SIG-M5 treated with dmso at 0.1 percent for 504 hours (cell line): ENCODE data around the gene INPP5E.

ENCODE experiments used
- DNase-seq: peaks from one replicate; lab custom pipeline; 2025; ENCODE audit not compliant: unreplicated experiment; lab: John Stamatoyannopoulos, UW

INPP5E gene

DNA sequence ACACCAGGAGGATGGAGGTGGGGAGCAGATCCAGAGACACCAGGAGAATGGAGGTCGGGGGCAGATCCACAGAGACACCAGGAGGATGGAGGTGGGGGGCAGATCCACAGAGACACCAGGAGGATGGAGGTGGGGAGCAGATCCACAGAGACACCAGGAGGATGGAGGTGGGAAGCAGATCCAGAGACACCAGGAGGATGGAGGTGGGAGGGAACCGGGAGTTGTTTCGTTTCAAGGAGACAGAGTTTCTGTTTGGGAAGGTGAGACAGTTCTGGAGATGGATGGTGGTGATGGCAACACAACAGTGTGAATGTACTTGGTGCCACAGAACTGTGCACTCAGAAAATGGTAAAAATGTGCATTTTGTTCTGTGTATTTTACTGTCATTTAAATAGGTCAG is 9.0 kb upstream of the INPP5E start:
- no peak for DNase-seq

DNA sequence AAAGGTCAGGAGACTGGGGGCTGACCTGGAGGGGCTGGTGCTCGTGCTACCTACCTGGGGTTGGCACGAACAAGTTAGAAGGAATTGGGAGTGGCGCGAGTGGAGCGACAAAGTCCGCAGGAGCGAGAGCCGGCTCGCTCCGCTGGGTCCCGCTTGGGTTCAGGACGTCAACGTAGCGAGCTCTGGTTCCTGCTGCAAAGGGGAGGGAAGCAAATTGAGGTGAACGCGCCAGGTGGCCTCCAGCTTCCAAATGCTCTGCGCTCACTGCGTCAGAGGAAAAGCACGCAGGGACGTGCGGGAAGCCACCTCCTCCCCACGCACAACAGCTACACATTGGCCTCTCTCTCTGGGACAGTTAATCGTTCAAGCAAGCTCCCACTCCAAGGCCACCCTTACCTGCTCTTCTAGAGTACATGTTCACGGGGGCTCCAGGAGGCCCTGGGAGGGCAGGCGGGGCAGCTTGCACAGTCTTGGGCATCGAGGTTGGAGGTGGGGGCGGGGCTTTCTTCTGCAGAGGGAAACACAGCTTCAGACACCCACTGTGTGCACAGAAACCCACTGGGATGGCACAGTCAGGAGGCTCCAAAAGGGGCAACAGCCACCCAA is 7.6 kb upstream of the INPP5E start:
- DNase-seq: no peak

DNA sequence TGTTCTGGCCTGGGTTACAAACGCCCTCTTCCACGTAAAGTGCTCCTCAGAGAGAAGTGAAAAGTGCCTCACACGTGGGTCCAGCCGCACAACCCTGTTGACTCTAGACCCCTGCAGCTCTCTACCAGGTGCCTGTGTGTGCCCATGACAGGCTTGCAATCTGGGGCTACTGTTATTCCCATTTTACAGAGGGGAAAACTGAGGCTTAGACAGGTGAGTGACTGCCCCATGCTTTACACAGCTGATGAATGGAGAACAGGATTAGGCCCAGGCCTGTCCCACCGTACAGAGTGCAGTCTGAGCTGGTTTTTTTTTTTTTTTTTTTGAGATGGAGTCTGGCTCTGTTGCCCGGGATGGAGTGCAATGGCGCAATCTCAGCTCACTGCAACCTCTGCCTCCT is 6.2 kb upstream of the INPP5E start:
- DNase-seq: no peak

DNA sequence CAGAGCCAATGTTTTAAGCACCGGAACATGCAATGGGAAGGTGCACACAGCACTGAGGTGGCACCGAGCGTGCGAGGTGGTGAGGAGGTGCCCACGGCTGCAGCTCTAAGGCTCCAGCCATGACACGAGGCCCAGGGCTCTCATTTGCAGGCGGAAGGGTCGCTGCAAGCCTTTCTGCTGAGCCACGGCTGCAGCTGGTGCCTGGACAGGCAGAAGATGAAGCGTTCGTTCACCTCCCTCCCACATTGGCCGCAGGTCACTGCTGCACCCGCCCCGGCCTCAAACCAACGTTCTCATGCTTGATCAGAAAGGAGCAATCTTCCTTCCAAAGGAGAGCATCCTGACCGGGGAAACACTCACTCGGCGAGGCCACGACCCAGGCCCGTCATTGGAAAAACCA is 4.5 kb upstream of the INPP5E start:
- DNase-seq: no peak

DNA sequence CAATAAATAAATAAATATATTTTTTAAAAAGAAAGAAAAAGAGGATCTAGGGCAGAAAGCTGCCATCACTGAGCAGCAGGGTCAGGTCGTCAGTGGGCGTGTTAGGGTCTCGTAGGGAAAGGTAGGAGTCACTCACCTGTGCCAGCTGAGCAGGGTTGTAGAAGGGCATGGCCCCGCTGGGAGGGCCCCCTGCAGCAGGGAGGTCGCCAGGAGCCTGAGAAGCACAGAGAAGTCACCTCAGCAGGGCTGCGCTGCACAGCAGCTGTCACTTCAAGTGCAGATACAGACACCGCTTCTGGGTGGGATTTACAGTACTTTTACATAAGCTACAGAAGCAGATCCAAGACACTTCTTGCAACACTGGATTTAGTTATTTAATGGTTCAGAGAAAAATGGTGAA is 4.0 kb upstream of the INPP5E start:
- no peak for DNase-seq

DNA sequence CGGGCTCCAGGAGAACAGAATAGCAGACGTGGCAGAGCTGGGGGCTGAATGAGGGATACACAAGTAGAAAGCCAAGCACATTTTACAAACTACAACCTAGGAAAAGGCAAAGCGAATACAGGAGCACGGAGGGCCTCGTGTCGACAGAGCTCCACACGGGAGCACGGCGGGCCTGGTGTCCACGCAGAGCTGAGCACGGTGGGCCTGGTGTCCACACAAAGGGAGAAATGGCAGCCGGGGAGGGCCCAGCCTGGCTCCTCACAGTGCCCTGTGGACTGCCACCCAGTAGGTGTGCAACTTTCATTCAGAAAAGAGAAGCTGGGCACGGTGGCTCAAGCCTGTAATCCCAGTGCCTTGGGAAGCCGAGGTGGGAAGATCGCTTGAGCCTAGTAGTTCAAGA is 3.4 kb upstream of the INPP5E start:
- DNase-seq: no peak

DNA sequence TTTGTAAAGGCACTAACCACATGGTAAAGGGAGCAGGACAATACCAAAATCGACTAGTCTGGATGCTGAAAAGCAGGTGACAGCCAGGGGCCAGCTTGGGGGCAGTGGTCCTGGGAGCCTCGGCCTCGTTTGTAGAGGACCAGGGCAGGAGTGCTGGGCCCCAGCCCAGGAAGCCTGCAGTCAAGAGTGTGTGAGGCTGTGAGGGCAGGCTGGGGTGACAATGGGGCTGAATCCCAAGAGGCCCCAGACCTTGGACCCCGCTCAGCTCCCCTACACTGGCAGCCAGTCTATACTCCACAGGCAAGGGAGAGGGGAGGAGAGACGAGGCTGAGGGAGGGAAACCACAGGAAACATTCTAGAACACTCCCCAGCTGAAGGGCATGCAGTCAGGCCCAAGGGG is 2.6 kb upstream of the INPP5E start:
- no peak for DNase-seq

DNA sequence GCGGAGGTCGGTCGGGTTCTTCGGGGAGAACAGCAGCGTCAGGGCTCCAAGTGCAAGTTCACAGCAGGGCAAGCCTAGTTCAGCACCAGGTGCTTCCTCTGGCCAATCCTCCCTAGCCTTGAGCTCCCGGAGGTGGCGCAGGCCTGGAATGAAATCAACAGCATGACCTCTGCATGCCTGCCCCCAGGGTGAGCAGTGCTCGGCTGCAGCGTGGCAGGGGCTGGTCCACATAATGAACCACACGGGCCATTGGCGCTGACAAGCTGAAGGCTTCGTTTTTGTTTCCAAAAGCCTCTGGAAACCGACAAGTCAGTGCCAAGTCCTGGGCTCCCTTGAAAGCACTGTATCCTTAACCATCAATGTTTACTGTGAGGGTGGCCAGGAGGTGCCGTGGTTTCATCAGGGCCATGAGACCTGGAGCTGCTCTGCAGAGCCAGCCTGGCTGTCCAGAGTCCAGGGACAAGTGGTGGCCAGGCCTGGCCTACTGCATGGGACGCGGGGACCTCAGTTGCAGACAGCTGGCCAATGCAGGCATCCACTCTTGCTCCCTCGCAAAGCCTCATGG is 2.1 kb upstream of the INPP5E start:
- DNase-seq: no peak

DNA sequence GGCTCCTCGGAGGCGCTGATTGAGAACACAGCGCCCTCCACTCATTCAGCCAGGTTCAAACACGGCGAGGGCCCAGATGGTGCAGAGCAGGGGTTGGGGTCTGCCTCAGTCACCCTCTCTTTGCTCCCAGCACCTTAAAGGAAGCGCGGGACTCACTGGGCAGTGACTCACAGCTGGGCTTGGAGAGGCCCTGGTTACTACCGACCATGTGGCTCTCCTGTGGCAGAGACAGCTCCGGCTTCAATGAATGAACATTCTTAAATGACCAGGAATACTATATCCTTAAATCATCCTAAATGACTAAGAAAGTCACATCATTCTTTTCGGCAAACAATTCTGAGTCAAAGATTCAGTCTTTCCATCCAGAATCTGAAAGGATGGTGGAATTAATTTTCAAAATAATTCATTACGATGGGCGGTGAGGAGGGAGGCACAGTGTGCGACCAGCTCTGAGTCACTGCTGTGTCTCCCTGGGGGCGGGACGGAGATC is 1.6 kb upstream of the INPP5E start:
- no peak for DNase-seq

DNA sequence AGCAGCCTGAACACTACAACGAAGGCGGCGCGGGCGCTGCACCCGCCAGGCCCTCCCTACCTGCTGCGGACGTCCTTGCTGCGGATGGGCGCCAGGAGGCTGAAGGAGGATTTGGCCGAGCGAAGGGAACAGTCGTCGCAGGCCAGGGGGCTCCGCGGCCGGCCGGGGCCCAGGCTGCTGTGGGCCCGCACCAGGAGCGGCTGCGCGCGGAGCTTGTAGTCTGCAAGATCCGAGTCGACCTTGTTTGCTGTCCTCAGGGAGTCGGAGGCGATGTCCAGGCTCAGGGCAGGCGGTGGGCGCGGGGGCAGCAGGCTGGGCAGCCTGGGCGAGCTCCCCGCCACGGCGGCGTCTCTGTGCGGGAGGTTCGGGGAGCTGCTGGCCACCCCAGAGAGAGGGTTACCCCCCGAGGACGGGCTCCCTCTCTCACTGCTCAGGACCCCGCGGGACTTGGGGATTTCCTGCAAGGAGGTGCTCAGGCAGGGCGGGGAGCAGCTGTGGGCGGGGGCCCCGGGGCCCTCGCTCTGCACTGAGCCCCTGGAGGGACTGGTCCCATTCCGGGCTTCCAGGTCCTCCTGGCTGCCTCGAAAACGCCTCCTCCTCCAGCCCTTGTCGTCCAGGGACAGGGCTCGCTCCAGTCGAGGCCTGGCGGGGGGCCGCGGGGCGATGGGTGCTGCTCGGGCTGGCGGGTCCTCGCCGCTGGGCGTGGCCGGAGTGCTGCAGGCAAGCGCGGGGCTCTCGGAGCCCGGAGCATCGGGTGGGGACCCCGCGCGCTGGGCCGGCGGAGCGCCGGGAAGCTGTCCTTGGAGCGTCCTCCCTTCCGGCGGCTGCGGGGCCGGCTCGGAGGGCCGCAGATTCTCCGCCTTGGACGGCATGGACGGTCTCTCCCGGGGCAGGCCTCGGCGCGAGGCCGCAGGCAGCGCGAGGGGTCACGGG is 831 bp downstream of the INPP5E start:
- no peak for DNase-seq

DNA sequence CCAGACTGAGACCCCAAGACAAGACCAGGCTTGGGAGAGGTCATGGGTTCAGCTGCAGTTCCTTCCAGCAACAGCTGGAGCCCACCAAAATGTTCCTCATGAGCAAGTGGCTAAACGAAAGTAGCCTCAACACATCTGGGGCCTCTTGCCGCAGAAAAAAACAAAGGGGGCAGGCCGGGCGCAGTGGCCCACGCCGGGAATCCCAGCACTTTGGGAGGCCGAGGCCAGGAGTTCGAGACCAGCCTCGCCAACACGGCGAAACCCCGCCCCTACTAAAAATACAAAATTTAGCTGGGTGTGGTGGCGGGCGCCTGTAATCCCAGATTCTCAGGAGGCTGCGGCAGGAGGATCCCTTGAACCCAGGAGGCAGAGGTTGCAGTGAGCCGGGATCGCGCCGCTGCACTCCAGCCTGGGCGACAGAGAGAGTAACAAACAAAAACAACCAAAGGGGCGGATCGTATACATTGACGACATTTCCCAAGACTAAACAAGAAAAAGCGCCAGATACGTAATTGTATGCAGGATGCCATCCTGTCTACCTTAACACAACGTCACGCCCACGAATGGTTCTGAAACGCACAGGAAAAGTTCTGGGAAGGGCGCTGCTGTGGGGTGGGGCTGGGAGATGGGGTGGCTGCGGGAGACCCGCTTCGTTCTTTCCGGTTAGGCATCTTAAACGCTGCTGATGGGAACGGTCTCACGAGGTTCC is 1.7 kb downstream of the INPP5E start:
- DNase-seq: no peak

DNA sequence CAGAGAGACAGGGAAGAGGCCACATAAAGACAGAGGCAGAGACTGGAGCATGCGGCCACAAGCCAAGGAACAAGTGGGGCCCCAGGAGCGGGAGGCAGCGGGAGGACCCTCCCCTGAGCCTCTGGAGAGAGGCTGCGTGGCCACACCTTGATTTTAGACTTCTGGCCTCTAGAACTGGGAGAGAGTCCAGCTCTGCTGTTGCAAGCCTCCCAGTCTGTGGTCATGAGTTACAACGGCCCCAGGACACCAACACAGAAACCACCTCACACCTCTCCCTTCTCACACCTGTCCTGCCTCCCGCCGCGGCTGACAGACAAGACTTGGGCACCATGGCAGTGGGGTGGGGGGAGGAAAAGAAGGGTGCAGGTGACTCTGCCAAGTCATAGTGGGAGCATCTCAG is 2.2 kb downstream of the INPP5E start:
- no peak for DNase-seq

DNA sequence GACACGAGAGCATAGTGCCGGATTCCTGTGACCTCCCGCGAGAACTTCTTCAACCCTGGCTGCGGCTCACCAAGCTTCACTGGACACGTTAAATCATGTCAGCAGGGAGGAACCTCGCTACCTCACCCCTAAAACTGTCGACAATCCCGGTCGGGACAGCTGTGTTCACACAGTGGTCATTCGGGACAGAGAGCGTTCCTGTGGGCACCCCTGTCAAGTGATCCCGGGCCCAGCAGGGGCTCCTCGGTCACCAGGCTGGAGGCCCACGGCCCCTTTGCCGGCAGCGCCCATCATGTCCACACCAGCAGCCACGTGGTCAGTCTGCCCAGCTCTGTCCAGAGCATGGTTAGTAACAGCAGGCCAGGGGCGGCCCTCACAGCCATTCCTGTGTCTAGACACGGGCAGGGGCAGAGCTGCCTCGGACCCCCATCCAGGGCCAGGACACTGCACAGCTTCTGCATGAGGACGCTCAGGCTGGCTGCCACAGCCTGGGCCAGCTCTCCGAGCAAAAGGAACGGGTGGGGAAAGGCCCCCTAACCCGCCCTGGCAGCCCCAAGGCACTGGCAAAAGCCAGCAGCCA is 3.5 kb downstream of the INPP5E start:
- DNase-seq: no peak

DNA sequence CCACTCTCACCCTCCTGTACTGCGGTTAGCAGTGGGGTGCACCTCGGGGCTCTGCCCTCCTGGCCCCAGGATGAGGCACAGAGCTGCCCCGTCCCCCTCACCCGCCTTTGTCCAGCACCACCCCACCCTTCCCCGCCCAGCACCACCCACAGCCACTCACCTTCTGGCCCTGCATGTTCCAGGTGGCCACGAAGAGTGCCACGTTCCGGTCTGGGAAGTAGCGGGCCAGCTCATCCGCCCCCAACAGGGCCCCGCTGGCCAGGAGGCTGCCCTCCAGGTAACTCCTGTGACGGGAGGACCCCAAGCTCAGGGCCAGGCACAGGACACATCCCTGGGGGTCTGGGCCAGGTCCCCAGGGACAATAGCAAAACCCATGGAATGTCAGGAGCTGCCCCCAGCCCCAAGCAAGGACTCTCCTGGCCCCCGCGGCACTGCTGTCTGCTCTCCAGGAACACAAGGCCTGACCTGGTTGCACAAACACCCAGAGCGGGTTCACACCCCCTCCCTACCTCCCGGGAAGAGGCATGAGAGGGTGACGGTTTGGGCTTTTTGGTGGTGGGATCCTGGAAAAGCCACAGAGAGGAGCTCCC is 5.0 kb downstream of the INPP5E start:
- DNase-seq: no peak

DNA sequence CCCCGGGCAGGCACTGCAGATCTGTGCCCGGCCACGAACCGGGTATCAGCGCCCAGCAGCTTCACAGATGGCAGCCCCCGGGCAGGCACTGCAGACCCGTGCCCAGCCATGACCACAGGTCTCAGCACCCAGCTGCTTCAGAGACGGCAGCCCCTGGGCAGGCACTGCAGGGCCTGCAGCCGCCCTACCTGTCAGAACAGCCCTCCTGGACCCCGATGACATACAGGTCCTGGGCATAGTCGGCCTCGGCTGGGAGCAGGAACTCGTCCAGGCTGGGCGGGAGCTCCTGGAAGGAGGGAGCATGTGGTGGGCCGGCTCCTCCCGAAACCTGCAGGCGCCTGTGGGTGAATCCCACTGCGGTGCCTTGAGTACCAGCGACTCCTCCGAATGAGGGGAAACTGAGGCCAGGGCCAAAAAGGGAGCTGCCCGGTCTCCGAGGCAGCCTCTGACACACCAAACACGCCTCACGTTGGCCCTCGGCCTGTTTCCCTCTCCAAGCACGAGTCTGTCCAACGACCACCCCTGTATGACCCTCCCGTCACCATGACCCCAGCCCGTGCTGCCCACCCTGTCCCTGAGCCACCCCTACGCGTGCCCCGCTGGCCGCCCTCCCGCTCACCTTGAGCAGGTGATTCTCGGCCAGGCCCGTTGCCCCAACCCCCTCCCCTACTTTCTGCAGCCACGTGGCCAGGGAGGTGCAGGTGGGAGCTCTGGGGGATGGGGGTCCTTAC is 5.6 kb downstream of the INPP5E start:
- DNase-seq: no peak

DNA sequence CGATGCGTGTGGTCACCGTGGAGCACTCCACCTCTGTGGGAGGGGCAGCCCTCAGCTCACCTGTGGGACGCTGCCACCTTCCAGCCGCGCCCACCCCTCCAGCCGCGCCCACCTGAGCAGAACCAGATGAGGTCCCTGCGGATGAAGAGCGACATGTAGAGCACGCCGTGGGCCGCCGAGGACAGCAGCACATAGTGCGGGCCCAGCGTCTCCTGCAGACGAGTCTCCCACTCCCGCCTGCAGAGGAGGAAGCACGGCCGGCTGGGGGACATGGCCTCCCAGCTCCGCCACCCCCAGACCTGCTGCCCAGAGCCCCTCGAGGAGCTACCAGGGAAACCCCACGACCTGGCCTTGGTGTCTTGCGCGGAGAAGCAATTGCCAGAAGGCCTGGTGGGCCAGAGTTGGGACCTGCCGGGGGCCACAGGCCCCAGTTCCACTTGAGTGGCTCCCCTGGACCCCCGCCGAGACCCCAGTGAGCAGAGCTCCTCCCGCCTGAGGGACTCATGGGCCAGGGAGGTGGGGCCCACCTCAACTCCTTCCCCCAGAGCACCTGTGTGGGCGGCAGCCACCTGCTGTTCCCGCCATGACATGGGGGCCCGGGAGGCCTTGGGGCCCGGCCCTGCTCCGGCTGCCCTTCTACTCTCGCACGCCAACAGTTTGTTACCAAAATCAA is 6.5 kb downstream of the INPP5E start:
- DNase-seq: no peak

DNA sequence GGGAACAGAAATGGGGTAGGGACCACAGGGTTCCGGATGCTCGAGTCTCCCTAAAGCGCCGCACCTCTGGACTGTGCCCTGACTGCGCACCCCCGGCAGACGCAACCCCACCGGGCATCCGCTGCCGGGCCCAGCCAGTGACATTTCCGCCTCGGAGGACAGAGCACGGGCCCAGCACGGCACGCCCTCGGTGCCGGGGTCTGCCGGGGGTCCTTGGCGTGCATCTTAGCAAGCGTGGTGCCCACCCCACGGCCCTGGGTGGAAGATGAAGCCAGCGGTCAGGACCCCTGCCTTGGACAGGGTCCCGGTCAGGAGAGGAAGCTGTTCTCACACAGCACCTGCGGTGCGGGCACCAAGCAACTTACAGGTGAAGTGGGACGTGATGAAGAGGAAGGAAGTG is 7.1 kb downstream of the INPP5E start:
- no peak for DNase-seq

DNA sequence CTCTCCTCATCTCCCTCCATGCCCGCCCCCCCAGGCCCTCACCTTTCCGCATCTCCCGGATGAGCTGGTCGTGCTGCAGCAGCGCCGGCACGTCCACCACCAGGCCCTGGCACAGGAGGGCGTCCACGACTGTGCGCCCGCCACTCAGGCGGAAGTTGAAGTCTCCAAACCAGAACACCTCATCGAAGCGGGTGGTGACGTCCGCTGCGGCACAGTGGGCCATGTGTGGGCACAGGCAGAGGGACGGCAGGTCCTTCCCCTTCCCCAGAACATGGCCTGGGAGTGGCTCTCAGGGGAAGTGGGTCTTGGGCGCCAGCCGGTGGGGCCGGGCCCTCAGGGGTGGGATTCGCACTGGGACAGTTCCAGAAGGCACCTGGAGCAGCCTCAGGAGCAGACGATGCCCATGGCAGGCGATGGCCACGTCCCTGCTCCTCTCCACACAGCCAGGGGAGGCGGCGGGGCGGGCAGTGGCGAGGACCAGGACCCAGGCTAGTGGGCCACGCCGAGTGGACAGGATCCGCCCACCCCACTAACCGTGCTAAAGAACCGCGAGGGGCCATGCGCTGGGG is 7.8 kb downstream of the INPP5E start:
- DNase-seq: no peak

DNA sequence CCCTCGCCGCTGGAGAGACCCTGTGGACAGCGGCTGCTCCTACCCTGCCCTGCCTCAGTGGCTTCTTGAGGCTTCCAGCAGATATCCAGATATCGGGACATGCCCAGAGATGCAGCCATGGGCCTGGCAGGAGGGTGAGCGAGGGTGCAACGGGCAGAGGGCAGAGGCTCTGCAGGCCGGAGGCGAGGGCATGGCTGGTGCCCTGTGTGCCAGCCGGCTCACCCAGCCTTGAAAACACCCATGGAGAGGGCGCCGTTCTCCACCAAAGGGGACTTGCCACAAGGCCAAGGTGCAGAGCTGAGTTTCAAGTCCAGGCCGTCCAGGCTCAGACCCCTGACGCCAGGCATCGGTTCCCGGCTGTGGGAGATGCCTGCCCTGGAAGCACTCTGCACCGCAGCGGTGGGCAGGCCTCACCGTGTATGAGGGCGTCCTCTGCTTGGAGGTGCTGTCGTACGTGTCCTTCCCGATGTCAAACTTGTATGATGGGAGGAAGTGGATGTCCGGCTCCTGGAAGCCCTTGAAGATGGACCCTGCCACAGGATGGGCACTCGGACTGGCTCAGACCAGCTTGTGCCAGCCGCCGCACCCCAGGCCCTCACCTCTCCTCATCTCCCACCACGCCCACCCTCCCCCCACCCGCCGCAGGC is 8.9 kb downstream of the INPP5E start:
- DNase-seq: no peak
